Measurements from ENCODE around the gene TNFRSF25.

DNA sequence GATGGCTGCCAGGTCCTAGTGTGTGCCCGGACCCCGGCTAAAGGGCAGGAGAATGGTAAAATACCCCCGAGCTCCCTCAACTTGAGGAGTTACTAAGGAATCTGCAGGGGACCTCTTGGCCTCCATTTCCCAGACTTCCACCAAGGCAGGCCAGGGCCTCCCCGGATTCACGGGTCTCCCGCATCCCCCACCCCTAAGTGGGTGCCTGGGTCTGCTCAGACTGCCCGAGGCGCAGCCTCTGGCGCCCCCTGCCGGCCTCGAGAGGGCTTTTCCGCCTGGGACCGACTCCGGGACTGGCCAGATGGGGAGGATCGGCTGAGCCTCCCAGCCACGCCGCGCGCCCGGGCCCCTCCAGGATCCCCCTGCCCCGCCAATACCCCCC, 23.8 kb upstream of the TNFRSF25 start:
- TF ChIP-seq, protein P1, sequence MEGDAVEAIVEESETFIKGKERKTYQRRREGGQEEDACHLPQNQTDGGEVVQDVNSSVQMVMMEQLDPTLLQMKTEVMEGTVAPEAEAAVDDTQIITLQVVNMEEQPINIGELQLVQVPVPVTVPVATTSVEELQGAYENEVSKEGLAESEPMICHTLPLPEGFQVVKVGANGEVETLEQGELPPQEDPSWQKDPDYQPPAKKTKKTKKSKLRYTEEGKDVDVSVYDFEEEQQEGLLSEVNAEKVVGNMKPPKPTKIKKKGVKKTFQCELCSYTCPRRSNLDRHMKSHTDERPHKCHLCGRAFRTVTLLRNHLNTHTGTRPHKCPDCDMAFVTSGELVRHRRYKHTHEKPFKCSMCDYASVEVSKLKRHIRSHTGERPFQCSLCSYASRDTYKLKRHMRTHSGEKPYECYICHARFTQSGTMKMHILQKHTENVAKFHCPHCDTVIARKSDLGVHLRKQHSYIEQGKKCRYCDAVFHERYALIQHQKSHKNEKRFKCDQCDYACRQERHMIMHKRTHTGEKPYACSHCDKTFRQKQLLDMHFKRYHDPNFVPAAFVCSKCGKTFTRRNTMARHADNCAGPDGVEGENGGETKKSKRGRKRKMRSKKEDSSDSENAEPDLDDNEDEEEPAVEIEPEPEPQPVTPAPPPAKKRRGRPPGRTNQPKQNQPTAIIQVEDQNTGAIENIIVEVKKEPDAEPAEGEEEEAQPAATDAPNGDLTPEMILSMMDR (conservative IDR thresholded peaks at IDR 0.05): peak; percentile 99
- TF ChIP-seq ZFX (IDR thresholded peaks at IDR 0.05): no peak

All from C4-2B (cell line).